SK-N-SH treated with all-trans-retinoic acid at 6 μM for 48 hours (cell line): ENCODE results near the gene SLC6A15.

ENCODE experiments used
- ATAC-seq: fragments of 200-7000 bp; cut with Tn5 transposase; 3 replicates; pipeline ENCODE4 v1.9.1; 2020; ENCODE audit warnings: mild to moderate bottlenecking, moderate library complexity
- BACH2 ChIP-seq: fragments of 250-450 bp; sonication (Bioruptor Pico); IDR thresholded peaks from 2 replicates; pipeline ENCODE4 v1.9.0; 2021; ENCODE audit warnings: mild to moderate bottlenecking, borderline replicate concordance
- CSDC2 ChIP-seq: fragments of 250-450 bp; sonication (Bioruptor Pico); IDR thresholded peaks from 2 replicates; pipeline ENCODE4 v1.5.0; 2020; ENCODE audit warnings: mild to moderate bottlenecking, moderate library complexity
- ESRRG ChIP-seq: fragments of 250-450 bp; sonication (Bioruptor Pico); IDR thresholded peaks from 2 replicates; pipeline ENCODE4 v1.6.1; 2021; ENCODE audit warnings: mild to moderate bottlenecking
- GLIS3 ChIP-seq: fragments of 250-450 bp; sonication (Bioruptor Pico); IDR thresholded peaks from 2 replicates; pipeline ENCODE4 v1.5.0; 2020; ENCODE audit warnings: mild to moderate bottlenecking, moderate library complexity
- ISL1 ChIP-seq: fragments of 250-450 bp; sonication (Bioruptor Pico); IDR thresholded peaks from 2 replicates; pipeline ENCODE4 v2.1.2; 2022; ENCODE audit warnings: mild to moderate bottlenecking, moderate library complexity
- OSR1 ChIP-seq: fragments of 250-450 bp; sonication (Bioruptor Pico); IDR thresholded peaks from 2 replicates; pipeline ENCODE4 v1.8.0; 2022; ENCODE audit warnings: moderate library complexity, mild to moderate bottlenecking, inconsistent platforms
- PPARA ChIP-seq: fragments of 250-450 bp; sonication (Bioruptor Pico); IDR thresholded peaks from 2 replicates; pipeline ENCODE4 v1.5.0; 2020; ENCODE audit warnings: mild to moderate bottlenecking, borderline replicate concordance
- RARB ChIP-seq: fragments of 250-450 bp; sonication (Bioruptor Pico); IDR thresholded peaks from 2 replicates; pipeline ENCODE4 v1.8.0; 2021; ENCODE audit warnings: mild to moderate bottlenecking, moderate library complexity
- SNAI2 ChIP-seq: fragments of 250-450 bp; sonication (Bioruptor Pico); IDR thresholded peaks from 2 replicates; pipeline ENCODE4 v1.5.0; 2020; ENCODE audit warnings: mild to moderate bottlenecking, moderate library complexity
- TCF4 ChIP-seq: fragments of 250-450 bp; sonication (Bioruptor Pico); IDR thresholded peaks from 2 replicates; pipeline ENCODE4 v1.8.0; 2021; ENCODE audit warnings: mild to moderate bottlenecking, moderate library complexity, borderline replicate concordance
- TOX ChIP-seq: fragments of 250-450 bp; sonication (Bioruptor Pico); IDR thresholded peaks from 2 replicates; pipeline ENCODE4 v1.8.0; 2021; ENCODE audit warnings: mild to moderate bottlenecking, moderate library complexity, borderline replicate concordance
- ZC3H10 ChIP-seq: fragments of 250-450 bp; sonication (Bioruptor Pico); IDR thresholded peaks from 2 replicates; pipeline ENCODE4 v1.5.1; 2021; ENCODE audit warnings: mild to moderate bottlenecking, moderate library complexity
- ZFP3 ChIP-seq: fragments of 250-450 bp; sonication (Bioruptor Pico); IDR thresholded peaks from 2 replicates; pipeline ENCODE4 v1.5.0; 2020; ENCODE audit warnings: mild to moderate bottlenecking, moderate library complexity
- ZFP30 ChIP-seq: fragments of 450-650 bp; formaldehyde crosslinking; IDR thresholded peaks from 2 replicates; pipeline ENCODE4 v1.5.0; 2022; ENCODE audit warnings: mild to moderate bottlenecking, moderate library complexity
- ZNF565 ChIP-seq: fragments of 450-650 bp; formaldehyde crosslinking; conservative IDR thresholded peaks from 2 replicates; pipeline ENCODE4 v1.5.0; 2020; ENCODE audit warnings: low read depth, mild to moderate bottlenecking, moderate library complexity
- ZNF70 ChIP-seq: fragments of 450-650 bp; formaldehyde crosslinking; IDR thresholded peaks from 2 replicates; pipeline ENCODE4 v1.5.0; 2020; ENCODE audit warnings: mild to moderate bottlenecking, moderate library complexity
- TF ChIP-seq, protein P1 (sequence below): fragments of 250-450 bp; sonication (Bioruptor Pico); IDR thresholded peaks from 2 replicates; pipeline ENCODE4 v1.5.0; 2020; ENCODE audit warnings: mild to moderate bottlenecking, moderate library complexity
- TF ChIP-seq, protein P2 (sequence below): fragments of 250-450 bp; sonication (Bioruptor Pico); IDR thresholded peaks from 2 replicates; pipeline ENCODE4 v1.8.0; 2021; ENCODE audit warnings: low read depth, mild to moderate bottlenecking, moderate library complexity, borderline replicate concordance
- TF ChIP-seq, protein P3 (sequence below): fragments of 250-450 bp; sonication (Bioruptor Pico); IDR thresholded peaks from 2 replicates; pipeline ENCODE4 v1.5.1; 2020; ENCODE audit warnings: low read depth, mild to moderate bottlenecking, moderate library complexity
- TF ChIP-seq, protein P4 (sequence below): fragments of 250-450 bp; sonication (Bioruptor Pico); IDR thresholded peaks from 2 replicates; pipeline ENCODE4 v1.5.1; 2021; ENCODE audit warnings: mild to moderate bottlenecking, moderate library complexity

The SLC6A15 gene

DNA sequence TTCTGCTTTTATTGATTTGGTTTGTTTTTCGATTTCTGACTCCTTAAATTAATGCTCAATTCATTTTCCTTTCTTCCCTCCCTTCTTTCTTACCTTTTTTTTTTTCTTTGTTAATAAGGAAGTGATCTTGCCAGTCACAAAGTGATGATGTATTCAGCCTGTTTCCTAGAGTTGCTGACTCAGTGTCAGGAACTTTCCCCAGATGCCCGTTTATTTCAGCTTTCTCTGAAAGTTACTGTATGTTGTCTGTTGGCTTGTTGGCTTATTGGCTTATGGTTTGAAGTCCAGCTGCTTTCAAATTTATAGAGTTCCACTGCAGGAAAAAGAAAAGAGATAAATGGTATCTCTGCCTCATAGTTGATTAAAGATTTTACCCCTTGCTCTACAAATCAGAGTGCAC is 12.4 kb upstream of the SLC6A15 start:
- no peak for TF ChIP-seq ESRRG (CRISPR knock-in tag)
- no peak for TF ChIP-seq ZNF70
- TF ChIP-seq, protein P1, sequence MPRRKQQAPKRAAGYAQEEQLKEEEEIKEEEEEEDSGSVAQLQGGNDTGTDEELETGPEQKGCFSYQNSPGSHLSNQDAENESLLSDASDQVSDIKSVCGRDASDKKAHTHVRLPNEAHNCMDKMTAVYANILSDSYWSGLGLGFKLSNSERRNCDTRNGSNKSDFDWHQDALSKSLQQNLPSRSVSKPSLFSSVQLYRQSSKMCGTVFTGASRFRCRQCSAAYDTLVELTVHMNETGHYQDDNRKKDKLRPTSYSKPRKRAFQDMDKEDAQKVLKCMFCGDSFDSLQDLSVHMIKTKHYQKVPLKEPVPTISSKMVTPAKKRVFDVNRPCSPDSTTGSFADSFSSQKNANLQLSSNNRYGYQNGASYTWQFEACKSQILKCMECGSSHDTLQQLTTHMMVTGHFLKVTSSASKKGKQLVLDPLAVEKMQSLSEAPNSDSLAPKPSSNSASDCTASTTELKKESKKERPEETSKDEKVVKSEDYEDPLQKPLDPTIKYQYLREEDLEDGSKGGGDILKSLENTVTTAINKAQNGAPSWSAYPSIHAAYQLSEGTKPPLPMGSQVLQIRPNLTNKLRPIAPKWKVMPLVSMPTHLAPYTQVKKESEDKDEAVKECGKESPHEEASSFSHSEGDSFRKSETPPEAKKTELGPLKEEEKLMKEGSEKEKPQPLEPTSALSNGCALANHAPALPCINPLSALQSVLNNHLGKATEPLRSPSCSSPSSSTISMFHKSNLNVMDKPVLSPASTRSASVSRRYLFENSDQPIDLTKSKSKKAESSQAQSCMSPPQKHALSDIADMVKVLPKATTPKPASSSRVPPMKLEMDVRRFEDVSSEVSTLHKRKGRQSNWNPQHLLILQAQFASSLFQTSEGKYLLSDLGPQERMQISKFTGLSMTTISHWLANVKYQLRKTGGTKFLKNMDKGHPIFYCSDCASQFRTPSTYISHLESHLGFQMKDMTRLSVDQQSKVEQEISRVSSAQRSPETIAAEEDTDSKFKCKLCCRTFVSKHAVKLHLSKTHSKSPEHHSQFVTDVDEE (CRISPR knock-in tag): no peak
- TF ChIP-seq ZNF565 (CRISPR knock-in tag): no peak
- TF ChIP-seq GLIS3 (CRISPR knock-in tag): no peak
- TF ChIP-seq ZC3H10: no peak
- no peak for TF ChIP-seq ZFP3 (CRISPR knock-in tag)
- no peak for TF ChIP-seq BACH2 (CRISPR knock-in tag)
- no peak for TF ChIP-seq TOX (CRISPR knock-in tag)
- TF ChIP-seq TCF4 (CRISPR knock-in tag): no peak
- no peak for TF ChIP-seq SNAI2 (CRISPR knock-in tag)
- TF ChIP-seq, protein P2, sequence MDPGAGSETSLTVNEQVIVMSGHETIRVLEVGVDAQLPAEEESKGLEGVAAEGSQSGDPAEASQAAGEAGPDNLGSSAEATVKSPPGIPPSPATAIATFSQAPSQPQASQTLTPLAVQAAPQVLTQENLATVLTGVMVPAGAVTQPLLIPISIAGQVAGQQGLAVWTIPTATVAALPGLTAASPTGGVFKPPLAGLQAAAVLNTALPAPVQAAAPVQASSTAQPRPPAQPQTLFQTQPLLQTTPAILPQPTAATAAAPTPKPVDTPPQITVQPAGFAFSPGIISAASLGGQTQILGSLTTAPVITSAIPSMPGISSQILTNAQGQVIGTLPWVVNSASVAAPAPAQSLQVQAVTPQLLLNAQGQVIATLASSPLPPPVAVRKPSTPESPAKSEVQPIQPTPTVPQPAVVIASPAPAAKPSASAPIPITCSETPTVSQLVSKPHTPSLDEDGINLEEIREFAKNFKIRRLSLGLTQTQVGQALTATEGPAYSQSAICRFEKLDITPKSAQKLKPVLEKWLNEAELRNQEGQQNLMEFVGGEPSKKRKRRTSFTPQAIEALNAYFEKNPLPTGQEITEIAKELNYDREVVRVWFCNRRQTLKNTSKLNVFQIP (CRISPR knock-in tag): no peak
- TF ChIP-seq, all 23 proteins: peak for 0
- peak; percentile 65 for ATAC-seq

DNA sequence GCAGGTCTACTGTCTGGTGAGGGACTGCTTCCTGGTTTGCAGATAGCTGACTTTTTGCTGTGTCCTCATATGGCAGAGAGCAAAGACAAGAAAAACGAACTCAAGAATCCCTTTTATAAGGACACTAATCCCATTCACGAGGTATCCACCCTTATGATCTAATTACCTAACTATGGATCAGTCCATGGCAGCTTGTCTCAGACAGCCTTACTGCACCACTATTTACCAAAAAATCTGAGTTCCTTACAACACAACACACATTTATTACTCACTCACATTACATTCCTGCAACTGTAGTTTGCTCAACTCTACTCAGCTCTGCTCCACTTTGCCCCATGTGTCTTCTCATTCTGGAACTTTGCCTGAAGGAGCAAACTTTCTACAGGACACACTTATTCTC is 10.1 kb upstream of the SLC6A15 start:
- ATAC-seq: no peak
- TF ChIP-seq ISL1 (CRISPR knock-in tag): no peak
- no peak for TF ChIP-seq BACH2 (CRISPR knock-in tag)
- no peak for TF ChIP-seq OSR1 (CRISPR knock-in tag)
- no peak for TF ChIP-seq CSDC2 (CRISPR knock-in tag)
- no peak for TF ChIP-seq ZFP3 (CRISPR knock-in tag)
- TF ChIP-seq TOX (CRISPR knock-in tag): no peak
- no peak for TF ChIP-seq PPARA (CRISPR knock-in tag)
- no peak for TF ChIP-seq SNAI2 (CRISPR knock-in tag)
- no peak for TF ChIP-seq ZFP30
- TF ChIP-seq, protein P3, sequence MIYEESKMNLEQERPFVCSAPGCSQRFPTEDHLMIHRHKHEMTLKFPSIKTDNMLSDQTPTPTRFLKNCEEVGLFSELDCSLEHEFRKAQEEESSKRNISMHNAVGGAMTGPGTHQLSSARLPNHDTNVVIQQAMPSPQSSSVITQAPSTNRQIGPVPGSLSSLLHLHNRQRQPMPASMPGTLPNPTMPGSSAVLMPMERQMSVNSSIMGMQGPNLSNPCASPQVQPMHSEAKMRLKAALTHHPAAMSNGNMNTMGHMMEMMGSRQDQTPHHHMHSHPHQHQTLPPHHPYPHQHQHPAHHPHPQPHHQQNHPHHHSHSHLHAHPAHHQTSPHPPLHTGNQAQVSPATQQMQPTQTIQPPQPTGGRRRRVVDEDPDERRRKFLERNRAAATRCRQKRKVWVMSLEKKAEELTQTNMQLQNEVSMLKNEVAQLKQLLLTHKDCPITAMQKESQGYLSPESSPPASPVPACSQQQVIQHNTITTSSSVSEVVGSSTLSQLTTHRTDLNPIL (CRISPR knock-in tag): no peak
- no peak for TF ChIP-seq ESRRG (CRISPR knock-in tag)
- TF ChIP-seq, protein P1 (CRISPR knock-in tag): no peak
- TF ChIP-seq, protein P4, sequence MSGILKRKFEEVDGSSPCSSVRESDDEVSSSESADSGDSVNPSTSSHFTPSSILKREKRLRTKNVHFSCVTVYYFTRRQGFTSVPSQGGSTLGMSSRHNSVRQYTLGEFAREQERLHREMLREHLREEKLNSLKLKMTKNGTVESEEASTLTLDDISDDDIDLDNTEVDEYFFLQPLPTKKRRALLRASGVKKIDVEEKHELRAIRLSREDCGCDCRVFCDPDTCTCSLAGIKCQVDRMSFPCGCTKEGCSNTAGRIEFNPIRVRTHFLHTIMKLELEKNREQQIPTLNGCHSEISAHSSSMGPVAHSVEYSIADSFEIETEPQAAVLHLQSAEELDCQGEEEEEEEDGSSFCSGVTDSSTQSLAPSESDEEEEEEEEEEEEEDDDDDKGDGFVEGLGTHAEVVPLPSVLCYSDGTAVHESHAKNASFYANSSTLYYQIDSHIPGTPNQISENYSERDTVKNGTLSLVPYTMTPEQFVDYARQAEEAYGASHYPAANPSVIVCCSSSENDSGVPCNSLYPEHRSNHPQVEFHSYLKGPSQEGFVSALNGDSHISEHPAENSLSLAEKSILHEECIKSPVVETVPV (CRISPR knock-in tag): no peak
- no peak for TF ChIP-seq RARB
- no peak for TF ChIP-seq ZNF565 (CRISPR knock-in tag)
- TF ChIP-seq GLIS3 (CRISPR knock-in tag): no peak

DNA sequence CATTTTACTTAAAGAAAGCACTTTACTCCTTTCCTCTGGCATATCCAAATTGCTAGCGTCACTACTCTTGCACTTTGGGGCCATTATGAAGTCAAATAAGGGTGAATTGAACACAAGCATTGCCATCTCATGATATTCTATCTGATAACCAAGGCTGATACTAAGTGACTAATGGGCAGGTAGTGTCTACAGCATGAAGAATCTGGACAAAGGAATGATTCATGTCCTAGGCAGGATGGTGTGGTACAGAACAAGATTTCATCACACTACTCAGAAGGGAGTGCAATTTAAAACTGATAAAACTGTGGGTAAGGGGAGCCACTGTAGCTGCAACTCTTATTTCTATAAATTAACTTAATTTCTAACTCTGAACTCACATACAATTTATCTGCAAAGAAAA is 7.7 kb upstream of the SLC6A15 start:
- TF ChIP-seq ZNF70 (no peak), ISL1 (CRISPR knock-in tag) (peak; percentile 25; the same call in 1 of the 2 replicates)
- no peak for ATAC-seq
